Erythroblast (primary cell): ENCODE data around the gene ZNF814.
"Not testable (repeated sequence)": the region's sequence is repeated elsewhere in the genome, so short reads cannot be mapped to it uniquely, and the experiment has no call there.

Source experiments
- GATA1 ChIP-seq: IDR thresholded peaks from 2 replicates; pipeline ENCODE4 v1.6.1; 2011; ENCODE audit warnings: low read depth, mild to moderate bottlenecking, control low read depth, low read length, moderate library complexity
- POLR2A ChIP-seq: IDR thresholded peaks from 2 replicates; pipeline ENCODE4 v1.6.1; 2011; ENCODE audit warnings: mild to moderate bottlenecking, low read length

GRCh38 chr19:57821095-57821494 lies 67.7 kb downstream of the ZNF814 start:
- not testable (repeated sequence) for TF ChIP-seq POLR2A, GATA1
